Smooth muscle cell of bladder (primary cell): ENCODE results near the gene CD59. TPM values are rescaled to one million over a fixed set of nuclear protein-coding genes. Genes with fewer than 3 reads are reported as not detected.

Experiments
- total RNA-seq: library from RNA; depleted of rRNA; stranded (reverse); fragments of >200 nt; gene quantifications from 2 replicates; pipeline ENCODE4 v1.2.3, GENCODE V29; 2014

CD59 gene, protein sequence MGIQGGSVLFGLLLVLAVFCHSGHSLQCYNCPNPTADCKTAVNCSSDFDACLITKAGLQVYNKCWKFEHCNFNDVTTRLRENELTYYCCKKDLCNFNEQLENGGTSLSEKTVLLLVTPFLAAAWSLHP
- total RNA-seq, result 305 and 344 TPM in 2 replicates

DNA sequence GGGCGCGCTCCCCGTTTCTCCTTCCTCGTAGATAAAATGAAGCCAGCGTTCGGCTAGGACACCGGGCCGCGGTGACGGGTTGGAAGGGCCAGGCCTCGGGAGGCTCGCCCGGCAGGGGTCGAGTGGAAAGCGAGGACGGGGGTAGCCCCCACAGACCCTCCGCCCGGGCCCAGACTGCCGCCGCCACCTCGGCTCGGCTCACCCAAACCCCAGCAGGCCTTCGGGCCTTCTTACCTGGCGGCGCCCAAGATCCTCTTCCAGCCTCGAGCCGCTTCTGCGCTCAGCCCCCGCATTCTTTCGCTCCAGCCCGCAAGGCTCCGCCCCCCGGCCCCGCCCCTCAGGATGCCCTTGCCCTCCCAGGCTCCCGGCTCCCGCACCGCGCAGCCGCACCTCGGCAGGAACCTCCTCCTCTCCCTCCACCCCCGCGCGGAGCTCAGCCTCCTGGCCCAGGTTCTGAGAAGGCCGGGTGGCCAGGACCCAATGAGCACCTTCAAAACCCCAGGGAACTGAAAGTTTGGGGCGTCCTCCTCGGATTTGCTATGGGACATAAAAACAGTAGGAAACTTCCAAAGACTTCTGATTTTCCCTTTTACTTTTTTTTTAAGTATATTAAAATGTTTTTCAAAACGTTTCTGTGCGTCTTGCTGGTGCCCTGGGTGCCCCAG lies at the start of gene CD59:
Gene CD59 (minus strand): TSS at position 276 of the 665 bp plus-strand sequence. CDS start 13,978 bp downstream, outside the sequence.

DNA sequence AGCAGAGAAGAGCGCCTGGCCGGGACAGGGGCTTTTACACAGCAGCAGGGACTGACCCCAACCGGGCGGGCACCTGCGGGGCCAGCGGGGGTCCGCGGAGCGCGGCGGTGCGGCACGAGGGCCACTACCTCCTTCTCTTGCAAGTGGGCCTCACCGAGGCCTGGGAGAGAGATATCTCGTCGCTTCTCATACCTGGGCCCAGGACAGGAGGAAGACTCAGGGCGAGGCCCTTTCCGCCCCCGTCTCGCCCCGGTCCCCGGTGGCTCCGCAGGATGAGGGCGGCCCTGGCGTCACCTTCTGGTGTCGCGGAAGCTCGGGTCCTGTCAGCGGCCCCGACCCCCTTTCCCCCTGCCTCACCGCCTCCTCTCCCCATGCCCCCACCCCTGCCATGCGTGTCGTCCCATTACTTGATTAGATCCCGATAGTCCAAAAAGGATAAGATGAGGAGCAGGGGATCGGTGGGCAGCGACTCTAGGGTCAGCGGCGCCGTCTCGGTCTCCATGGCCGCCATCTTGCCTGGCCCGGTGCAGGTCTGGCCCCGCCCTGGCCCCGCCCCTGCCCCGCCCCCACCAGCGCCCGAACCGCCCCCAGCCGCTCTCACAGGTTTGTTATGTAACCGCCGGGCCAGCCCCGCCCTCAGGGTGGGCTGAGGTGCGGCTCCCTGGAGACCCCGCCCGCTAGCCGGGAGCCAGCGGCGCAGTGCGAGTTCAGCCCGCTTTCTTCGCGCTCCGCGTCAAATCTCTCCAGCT lies 37.9 kb upstream of the CD59 start, which contains the start of gene FBXO3:
Gene FBXO3 (minus strand): TSS at position 534 of the 749 bp plus-strand sequence. CDS start 23 bp downstream, at position 511.

DNA sequence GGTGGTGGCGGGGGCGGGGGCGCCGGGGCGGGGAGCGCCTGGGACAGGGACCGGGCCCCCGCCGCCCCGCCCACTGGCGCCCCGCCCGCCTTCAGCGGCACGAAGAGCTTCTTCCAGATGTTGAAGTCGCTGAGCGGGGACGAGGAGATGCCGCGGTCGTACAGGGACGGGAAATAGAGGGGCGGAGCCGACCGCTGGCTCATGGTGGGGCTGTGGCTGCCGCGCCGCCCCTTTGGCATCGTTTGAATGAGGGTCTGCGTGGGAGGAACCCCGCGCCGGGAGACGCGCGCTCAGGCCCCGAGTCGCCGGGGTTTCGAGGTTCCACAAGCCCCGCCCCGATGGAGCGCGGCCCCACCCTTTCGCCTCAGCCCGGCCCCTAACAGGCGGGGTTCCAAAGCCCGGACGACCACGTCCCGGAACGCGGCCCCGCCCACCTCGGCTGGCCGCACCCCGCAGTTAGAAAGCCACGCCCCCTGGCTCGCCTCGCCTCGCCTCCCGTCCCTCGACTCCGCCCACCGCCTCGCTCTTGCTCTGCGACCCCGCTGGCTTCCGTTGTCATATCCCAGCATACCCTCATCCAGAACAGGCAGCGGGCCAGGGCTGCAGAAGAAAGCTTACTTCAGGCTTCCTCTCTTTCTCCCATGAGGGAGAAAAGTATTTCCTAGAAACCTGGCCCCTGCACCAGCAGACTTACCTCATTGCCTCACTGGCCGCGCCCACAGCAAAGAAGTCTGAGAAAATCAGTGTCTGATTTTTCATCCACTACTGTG lies 35.5 kb downstream of the CD59 start, which contains the start of gene C11orf91:
Gene C11orf91 (minus strand): TSS at position 325 of the 770 bp plus-strand sequence. CDS start 86 bp downstream, at position 239.

Other genes with a start within 250 kb of the CD59 start
- gene C11orf91, start 35.6 kb downstream of the CD59 start, total RNA-seq, result not detected in 2 replicates
- 29.2 and 31.2 TPM in 2 replicates for gene FBXO3, start 38.1 kb upstream of the CD59 start, total RNA-seq
- 0.09 and 0.14 TPM in 2 replicates for gene LMO2, start 155.7 kb upstream of the CD59 start, total RNA-seq